ENCODE data around the gene SLC38A3. TPM values are rescaled to one million over a fixed set of nuclear protein-coding genes. Genes with fewer than 3 reads are reported as not detected.

Gene SLC38A3
- total RNA-seq, 5 donors from 2014 or later (not counting 1 experiment from before 2014, with no cell fraction given) = 0.29 to 0.98 (median 0.44) TPM; not detected in 1

DNA sequence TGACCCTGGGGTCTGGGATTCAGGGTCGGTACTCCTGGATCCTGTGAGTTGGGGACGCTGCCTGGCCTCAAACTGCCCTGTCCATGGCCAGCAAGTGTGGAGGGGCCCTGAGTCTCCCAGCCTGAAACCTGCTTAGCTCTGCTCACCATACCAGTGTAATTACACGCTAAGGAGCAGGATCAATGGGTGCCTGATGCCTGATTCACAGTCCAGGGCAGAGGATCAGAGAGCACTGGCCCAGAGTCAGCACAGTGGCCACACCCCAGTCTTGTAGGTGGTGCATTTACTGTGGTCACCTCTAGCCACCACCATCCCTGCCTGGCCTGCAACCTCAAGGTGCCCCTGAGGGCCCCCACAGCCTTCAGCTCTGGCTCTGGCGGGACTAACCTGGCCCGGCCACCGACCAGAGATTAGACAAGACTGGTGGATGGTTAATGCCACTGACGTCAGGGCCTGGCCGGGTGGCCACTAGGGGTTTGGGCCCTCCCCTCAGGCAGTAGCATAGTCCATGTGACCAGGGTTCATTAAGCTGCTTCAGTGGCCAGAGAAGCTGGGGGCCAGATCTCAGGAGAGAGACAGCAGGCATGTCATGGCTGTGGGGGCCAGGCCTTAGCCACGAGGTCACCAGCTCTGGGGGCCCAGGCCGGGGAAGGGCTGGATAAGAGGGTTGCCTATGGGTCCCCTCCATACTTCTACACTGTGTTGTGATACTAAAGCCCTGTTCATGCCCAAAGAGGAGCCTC, 3.3 kb upstream of the SLC38A3 start:
- H3K27ac ChIP-seq (ENCODE audit: low read length) = no peak overlapping the region
- no peak overlapping the region for H3K4me3 Mint-ChIP-seq
- no peaks in the 10 kb centered on the region for H3K36me3 ChIP-seq (ENCODE audit: control insufficient read depth in 2 of 2, extremely low read depth in 1 of 2, insufficient read depth in 1 of 2, low read length in 1 of 2)
- POLR2A ChIA-PET = no interaction called here
- H3K4me3 ChIP-seq (ENCODE audit: control insufficient read depth in 1 of 2, extremely low read depth in 1 of 2, low read length in 1 of 2) = no peak overlapping the region
- no peak overlapping the region for H3K27ac Mint-ChIP-seq
- peaks cover 0 to 16% of the 10 kb centered on the region in 2 experiments for H3K4me1 ChIP-seq (ENCODE audit: control insufficient read depth in 1 of 2, extremely low read depth in 1 of 2, insufficient read depth in 2 of 2, low read length in 2 of 2)
- WGBS (ENCODE audit: insufficient coverage) = 72% methylated on average over 8 of the region's 10 CpGs
- no peaks in the 10 kb centered on the region for H3K36me3 Mint-ChIP-seq
- H3K9me3 Mint-ChIP-seq = no peaks in the 10 kb centered on the region
- peaks cover 0 to 4% (median 1%) of the 10 kb centered on the region in 3 donors for H3K4me1 Mint-ChIP-seq
- no peaks in the 10 kb centered on the region for H3K9me3 ChIP-seq
- H3K27me3 ChIP-seq (replicated peaks in 1 of 2; ENCODE audit: control insufficient read depth in 2 of 2, extremely low read depth in 1 of 2, insufficient read depth in 2 of 2, low read length in 1 of 2) = peaks cover 3 to 66% of the 10 kb centered on the region in 2 experiments
- CTCF ChIA-PET = no interaction called here
- DNase-seq = no peak
- H3K27me3 Mint-ChIP-seq = peaks cover 39 to 57% of the 10 kb centered on the region in 2 donors
- ATAC-seq (replicated peaks in 1 of 4) = no peak

DNA sequence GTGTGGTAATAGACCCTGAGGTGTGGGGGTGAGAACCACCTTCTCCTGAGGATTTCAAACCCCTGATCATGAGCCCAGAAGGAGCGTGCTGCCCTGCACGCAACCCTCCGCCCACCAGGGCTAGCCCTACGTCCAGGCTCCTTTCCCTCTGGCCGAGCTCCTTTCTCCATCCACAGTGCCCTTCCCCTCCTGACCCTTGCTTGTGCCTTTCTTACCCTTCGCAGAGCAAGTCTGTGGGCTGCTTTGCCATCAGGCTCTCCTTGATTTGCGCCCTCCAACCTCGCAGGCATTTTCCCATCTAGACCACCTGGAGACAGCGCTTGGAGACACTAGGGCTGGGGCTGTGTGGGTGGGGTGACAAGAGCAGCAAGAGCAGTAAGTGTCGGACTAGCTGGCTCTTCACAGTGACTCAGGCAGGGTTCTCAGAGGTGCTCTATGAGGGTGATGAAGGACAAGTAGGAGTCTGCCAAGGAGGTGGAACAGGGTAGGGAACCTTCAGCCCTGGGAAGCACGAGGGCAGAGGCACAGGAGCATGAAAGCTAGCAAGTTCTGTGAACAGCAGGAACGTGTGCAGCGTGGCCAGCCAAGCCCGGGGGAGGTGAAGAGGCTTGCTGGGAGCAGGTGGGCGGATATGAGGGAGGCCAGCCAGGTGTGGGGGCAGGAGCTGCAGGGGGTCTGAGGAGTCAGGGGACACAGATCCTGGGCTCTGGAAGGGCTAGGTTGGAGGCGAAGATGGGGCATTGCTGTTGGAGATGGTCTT, 2.5 kb upstream of the SLC38A3 start:
- no peak overlapping the region for H3K4me3 Mint-ChIP-seq
- POLR2A ChIA-PET = no interaction called here
- H3K36me3 ChIP-seq (ENCODE audit: control insufficient read depth in 2 of 2, extremely low read depth in 1 of 2, insufficient read depth in 1 of 2, low read length in 1 of 2) = no peaks in the 10 kb centered on the region
- H3K4me3 ChIP-seq (ENCODE audit: control insufficient read depth in 1 of 2, extremely low read depth in 1 of 2, low read length in 1 of 2) = no peak overlapping the region
- no peaks in the 10 kb centered on the region for H3K36me3 Mint-ChIP-seq
- CTCF ChIA-PET = interaction anchor here in 1 of 2 donors (1.5 kb wide), 1 partner anchor 8 kb away, joined by 4 read pairs; no protein-coding TSS in a partner anchor
- H3K27ac ChIP-seq (ENCODE audit: low read length) = no peak overlapping the region
- DNase-seq = no peak
- 80% methylated on average over 11 of the region's 16 CpGs for WGBS (ENCODE audit: insufficient coverage)
- peaks cover 4 to 74% of the 10 kb centered on the region in 2 experiments for H3K27me3 ChIP-seq (replicated peaks in 1 of 2; ENCODE audit: control insufficient read depth in 2 of 2, extremely low read depth in 1 of 2, insufficient read depth in 2 of 2, low read length in 1 of 2)
- peaks cover 0 to 7% (median 1%) of the 10 kb centered on the region in 3 donors for H3K4me1 Mint-ChIP-seq
- H3K27ac Mint-ChIP-seq = no peak overlapping the region
- peaks cover 0 to 16% of the 10 kb centered on the region in 2 experiments for H3K4me1 ChIP-seq (ENCODE audit: control insufficient read depth in 1 of 2, extremely low read depth in 1 of 2, insufficient read depth in 2 of 2, low read length in 2 of 2)
- no peaks in the 10 kb centered on the region for H3K9me3 Mint-ChIP-seq
- H3K9me3 ChIP-seq = no peaks in the 10 kb centered on the region
- H3K27me3 Mint-ChIP-seq = peaks cover 39 to 63% of the 10 kb centered on the region in 2 donors
- no peak for ATAC-seq (replicated peaks in 1 of 4)

DNA sequence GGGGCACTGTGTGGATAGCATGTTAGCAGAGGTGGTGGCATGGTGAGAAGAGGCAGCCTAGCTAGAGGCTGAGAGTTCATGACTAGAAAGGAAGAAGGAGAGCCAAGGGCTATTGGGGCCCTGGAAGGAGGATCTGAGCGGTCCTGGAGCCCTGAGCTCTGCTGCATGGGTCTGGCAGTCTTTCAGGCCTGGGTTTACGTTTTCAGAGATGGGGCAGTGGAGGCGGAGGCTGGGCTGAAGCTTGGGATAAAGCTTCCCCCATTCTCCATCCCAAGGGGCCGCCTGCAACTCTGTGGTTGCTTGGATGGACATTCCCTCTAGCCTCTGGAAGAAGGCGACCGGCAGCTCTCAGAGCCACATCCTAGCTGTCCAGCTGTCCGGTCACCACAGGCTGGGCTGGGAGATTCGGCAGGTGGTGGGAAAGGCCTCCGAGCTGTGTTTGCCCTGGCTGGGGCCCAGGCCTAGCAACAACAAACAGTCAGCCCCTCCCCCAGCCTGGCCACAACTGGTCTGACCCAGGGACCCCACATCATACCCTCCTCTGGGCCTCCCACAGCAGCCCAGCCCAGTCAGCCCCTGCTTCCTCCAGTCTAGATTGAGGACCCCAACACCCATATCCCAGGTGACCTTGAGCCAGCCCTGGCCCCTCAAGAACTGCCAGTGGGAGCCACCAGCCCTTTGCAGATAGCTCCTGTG, 1.8 kb upstream of the SLC38A3 start:
- no peak overlapping the region for H3K27ac ChIP-seq (ENCODE audit: low read length)
- H3K36me3 ChIP-seq (ENCODE audit: control insufficient read depth in 2 of 2, extremely low read depth in 1 of 2, insufficient read depth in 1 of 2, low read length in 1 of 2) = no peaks in the 10 kb centered on the region
- POLR2A ChIA-PET = no interaction called here
- Mint-ChIP-seq H3K9me3 (no peaks in the 10 kb centered on the region), H3K27ac (no peak overlapping the region), H3K4me3 (no peak overlapping the region), H3K4me1 (peaks cover 0 to 7% (median 1%) of the 10 kb centered on the region in 3 donors), H3K27me3 (peaks cover 38 to 64% of the 10 kb centered on the region in 2 donors), H3K36me3 (no peaks in the 10 kb centered on the region)
- no peak overlapping the region for H3K4me3 ChIP-seq (ENCODE audit: control insufficient read depth in 1 of 2, extremely low read depth in 1 of 2, low read length in 1 of 2)
- no peak for ATAC-seq (replicated peaks in 1 of 4)
- no peaks in the 10 kb centered on the region for H3K9me3 ChIP-seq
- H3K27me3 ChIP-seq (replicated peaks in 1 of 2; ENCODE audit: control insufficient read depth in 2 of 2, extremely low read depth in 1 of 2, insufficient read depth in 2 of 2, low read length in 1 of 2) = peaks cover 4 to 80% of the 10 kb centered on the region in 2 experiments
- no peak for DNase-seq
- CTCF ChIA-PET = interaction anchor here in 1 of 2 donors (1.5 kb wide), 1 partner anchor 9 kb away, joined by 4 read pairs; no protein-coding TSS in a partner anchor
- WGBS (ENCODE audit: insufficient coverage) = 91% methylated on average over 4 of the region's 9 CpGs
- H3K4me1 ChIP-seq (ENCODE audit: control insufficient read depth in 1 of 2, extremely low read depth in 1 of 2, insufficient read depth in 2 of 2, low read length in 2 of 2) = peaks cover 0 to 16% of the 10 kb centered on the region in 2 experiments

DNA sequence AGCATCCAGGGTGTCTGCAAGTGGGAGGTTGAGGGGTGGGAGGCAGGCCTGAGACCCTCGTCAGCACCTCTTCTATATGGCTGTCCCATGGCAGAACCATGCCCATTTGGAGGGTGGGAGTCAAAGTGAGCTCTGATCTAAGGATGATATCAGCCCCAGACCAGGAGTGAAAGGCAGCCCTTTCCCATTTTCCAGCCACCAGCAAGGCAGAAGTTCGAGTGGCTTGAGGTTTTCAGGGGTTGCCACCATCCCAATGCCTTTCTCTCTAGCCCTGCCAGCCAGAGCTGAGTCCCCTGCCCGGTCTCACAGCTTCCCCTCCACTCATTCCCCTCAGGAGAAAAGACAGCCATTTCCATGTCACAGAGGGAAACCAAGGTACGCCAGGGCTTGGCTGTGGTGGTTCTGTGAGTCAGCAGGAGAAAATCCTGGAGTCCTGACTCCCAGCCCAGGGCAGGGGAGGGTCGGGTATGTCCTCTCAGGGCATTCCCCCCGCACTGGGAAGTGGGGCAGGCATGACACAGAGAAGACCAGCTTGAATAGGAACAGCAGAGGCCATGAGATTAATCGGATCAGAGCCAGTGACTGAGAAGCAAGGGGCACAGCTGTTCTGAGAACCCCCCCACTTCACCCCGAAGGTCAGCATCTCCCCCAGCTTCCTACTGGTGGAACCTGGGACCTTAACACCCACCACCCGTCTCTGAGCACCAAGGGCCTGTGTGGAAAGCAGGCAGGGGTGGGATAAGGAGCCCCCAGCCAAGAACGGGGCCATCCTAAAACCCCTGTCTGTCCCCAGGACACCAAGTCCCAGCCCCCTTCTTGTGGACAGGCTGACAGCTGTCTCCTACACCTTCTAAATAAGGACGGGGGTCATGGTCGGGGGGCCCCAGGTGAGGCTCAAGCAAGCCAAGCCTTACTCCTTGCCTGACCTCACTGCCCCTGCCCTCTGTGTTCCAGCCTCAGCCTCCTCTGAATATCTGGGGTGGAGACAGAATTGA, 965 bp upstream of the SLC38A3 start:
- WGBS (ENCODE audit: insufficient coverage) = 49% methylated on average over 5 of the region's 12 CpGs
- POLR2A ChIA-PET = no interaction called here
- H3K9me3 ChIP-seq = no peaks in the 10 kb centered on the region
- ATAC-seq (replicated peaks in 1 of 4) = no peak
- peaks cover 42 to 64% of the 10 kb centered on the region in 2 donors for H3K27me3 Mint-ChIP-seq
- CTCF ChIA-PET = interaction anchor here in 1 of 2 donors (1.5 kb wide), 1 partner anchor 10 kb away, joined by 4 read pairs; no protein-coding TSS in a partner anchor
- no peak for DNase-seq
- no peak overlapping the region for H3K27ac Mint-ChIP-seq
- peak overlapping the region in 1 of 3 donors; percentile 29 for H3K4me3 Mint-ChIP-seq
- no peaks in the 10 kb centered on the region for H3K36me3 Mint-ChIP-seq
- H3K36me3 ChIP-seq (ENCODE audit: control insufficient read depth in 2 of 2, extremely low read depth in 1 of 2, insufficient read depth in 1 of 2, low read length in 1 of 2) = no peaks in the 10 kb centered on the region
- no peak overlapping the region for H3K27ac ChIP-seq (ENCODE audit: low read length)
- no peaks in the 10 kb centered on the region for H3K9me3 Mint-ChIP-seq
- H3K4me1 ChIP-seq (ENCODE audit: control insufficient read depth in 1 of 2, extremely low read depth in 1 of 2, insufficient read depth in 2 of 2, low read length in 2 of 2) = peaks cover 0 to 16% of the 10 kb centered on the region in 2 experiments
- H3K4me1 Mint-ChIP-seq = peaks cover 0 to 7% (median 1%) of the 10 kb centered on the region in 3 donors
- H3K27me3 ChIP-seq (replicated peaks in 1 of 2; ENCODE audit: control insufficient read depth in 2 of 2, extremely low read depth in 1 of 2, insufficient read depth in 2 of 2, low read length in 1 of 2) = peaks cover 4 to 88% of the 10 kb centered on the region in 2 experiments
- H3K4me3 ChIP-seq (ENCODE audit: control insufficient read depth in 1 of 2, extremely low read depth in 1 of 2, low read length in 1 of 2) = no peak overlapping the region

DNA sequence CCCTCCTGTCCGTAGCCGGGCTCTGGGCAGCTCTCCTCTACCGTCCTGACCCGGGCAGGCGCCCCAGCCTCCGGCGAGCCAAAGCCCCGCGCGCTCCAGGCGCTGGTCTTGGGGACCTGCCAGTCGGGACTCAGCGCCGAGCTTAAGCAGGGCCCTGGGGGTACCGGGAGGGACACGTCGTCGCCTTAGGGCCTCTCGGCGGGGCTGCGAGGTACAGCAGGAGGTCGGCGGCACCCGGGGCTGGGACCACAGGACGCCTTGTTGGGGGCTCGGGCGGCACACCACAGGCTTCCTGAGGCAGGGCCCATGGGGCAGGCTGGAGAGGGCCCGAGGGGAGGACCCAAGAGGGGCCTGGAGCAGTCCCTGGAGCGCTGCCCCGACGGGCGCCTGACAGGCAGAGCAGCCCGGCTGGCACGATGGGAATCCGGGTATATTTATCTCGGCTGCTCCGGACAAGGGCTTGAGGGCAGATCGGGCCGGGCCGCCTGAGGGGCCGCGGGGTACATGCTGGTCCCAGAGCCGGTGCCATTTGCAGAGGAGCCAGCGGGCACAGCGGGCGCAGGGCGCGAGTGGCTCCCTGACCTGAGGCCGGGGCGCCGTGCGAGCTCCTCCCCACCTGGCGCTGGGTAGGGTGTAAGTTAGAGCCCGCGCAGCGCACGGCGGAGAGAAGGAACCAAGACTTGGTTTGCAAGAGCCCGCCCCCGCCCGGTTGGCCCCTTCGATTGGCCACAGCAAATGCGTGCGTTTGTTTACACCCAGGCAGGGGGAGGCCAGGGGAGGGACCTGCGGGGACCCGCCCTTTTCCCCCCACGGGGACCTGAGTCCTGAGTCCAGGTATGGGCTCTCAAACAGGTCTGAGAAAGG, 574 bp downstream of the SLC38A3 start:
- peaks cover 0 to 16% of the 10 kb centered on the region in 2 experiments for H3K4me1 ChIP-seq (ENCODE audit: control insufficient read depth in 1 of 2, extremely low read depth in 1 of 2, insufficient read depth in 2 of 2, low read length in 2 of 2)
- Mint-ChIP-seq H3K4me1 (peaks cover 0 to 7% (median 1%) of the 10 kb centered on the region in 3 donors), H3K36me3 (no peaks in the 10 kb centered on the region), H3K27me3 (peaks cover 38 to 61% of the 10 kb centered on the region in 2 donors), H3K9me3 (no peaks in the 10 kb centered on the region), H3K4me3 (peak overlapping the region; percentile 13 to 57 (median 21)), H3K27ac (no peak overlapping the region)
- peak overlapping the region in 1 of 2 donors; percentile 58 for H3K4me3 ChIP-seq (ENCODE audit: control insufficient read depth in 1 of 2, extremely low read depth in 1 of 2, low read length in 1 of 2)
- ATAC-seq (replicated peaks in 1 of 4) (peak; percentile 51 to 76 (median 54)), DNase-seq (peak in 23 of 35 experiments; percentile 18 to 53 (median 38))
- no peaks in the 10 kb centered on the region for H3K9me3 ChIP-seq
- 2% methylated on average over 66 of the region's 67 CpGs for WGBS (ENCODE audit: insufficient coverage)
- CTCF ChIA-PET = interaction anchor here in 1 of 2 donors (1.3 kb wide), 1 partner anchor 11 kb away, joined by 3 read pairs; no protein-coding TSS in a partner anchor
- H3K27ac ChIP-seq (ENCODE audit: low read length) = no peak overlapping the region
- POLR2A ChIA-PET = interaction anchor here in 1 of 2 donors (0.6 to 0.7 kb wide), 2 partner anchors 15 to 85 kb away, joined by 4 to 7 read pairs; no protein-coding TSS in a partner anchor
- no peaks in the 10 kb centered on the region for H3K36me3 ChIP-seq (ENCODE audit: control insufficient read depth in 2 of 2, extremely low read depth in 1 of 2, insufficient read depth in 1 of 2, low read length in 1 of 2)
- peaks cover 4 to 93% of the 10 kb centered on the region in 2 experiments for H3K27me3 ChIP-seq (replicated peaks in 1 of 2; ENCODE audit: control insufficient read depth in 2 of 2, extremely low read depth in 1 of 2, insufficient read depth in 2 of 2, low read length in 1 of 2)
